Upper lobe of left lung (tissue), 4 donors: Measurements from ENCODE around the gene DNAH17.

Experiments
- EP300 ChIP-seq, 4 donors: sonication (generic); formaldehyde crosslinking; IDR thresholded peaks; one replicate each; pipeline ENCODE4 v1.5.1; 2017; ENCODE audit warnings: antibody characterized with exemption in 4 of 4, control low read depth in 2 of 4
- POLR2A ChIP-seq, 4 donors: fragments of 450-650 bp; IDR thresholded peaks; one replicate each; pipeline ENCODE4 v1.5.1; 2016 to 2017; ENCODE audit warnings: antibody characterized with exemption in 4 of 4, mild to moderate bottlenecking in 2 of 4
- TF ChIP-seq, protein P1 (sequence below), 6 experiments: fragments of 450-650 bp in 4 of 6; fragments of 200-600 bp in 2 of 6; sonication (generic) in 2 of 6; IDR thresholded peaks; one replicate each; pipeline ENCODE4 v1.5.1; 2016 to 2019; ENCODE audit warnings: antibody characterized with exemption in 6 of 6

GRCh38 chr17:78478757-78479297 is 98.4 kb downstream of the DNAH17 start:
- TF ChIP-seq POLR2A (IDR thresholded peaks at IDR 0.05) = no peak
- no peak for TF ChIP-seq EP300 (IDR thresholded peaks at IDR 0.05)
- TF ChIP-seq, protein P1, sequence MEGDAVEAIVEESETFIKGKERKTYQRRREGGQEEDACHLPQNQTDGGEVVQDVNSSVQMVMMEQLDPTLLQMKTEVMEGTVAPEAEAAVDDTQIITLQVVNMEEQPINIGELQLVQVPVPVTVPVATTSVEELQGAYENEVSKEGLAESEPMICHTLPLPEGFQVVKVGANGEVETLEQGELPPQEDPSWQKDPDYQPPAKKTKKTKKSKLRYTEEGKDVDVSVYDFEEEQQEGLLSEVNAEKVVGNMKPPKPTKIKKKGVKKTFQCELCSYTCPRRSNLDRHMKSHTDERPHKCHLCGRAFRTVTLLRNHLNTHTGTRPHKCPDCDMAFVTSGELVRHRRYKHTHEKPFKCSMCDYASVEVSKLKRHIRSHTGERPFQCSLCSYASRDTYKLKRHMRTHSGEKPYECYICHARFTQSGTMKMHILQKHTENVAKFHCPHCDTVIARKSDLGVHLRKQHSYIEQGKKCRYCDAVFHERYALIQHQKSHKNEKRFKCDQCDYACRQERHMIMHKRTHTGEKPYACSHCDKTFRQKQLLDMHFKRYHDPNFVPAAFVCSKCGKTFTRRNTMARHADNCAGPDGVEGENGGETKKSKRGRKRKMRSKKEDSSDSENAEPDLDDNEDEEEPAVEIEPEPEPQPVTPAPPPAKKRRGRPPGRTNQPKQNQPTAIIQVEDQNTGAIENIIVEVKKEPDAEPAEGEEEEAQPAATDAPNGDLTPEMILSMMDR (IDR thresholded peaks at IDR 0.05) = no peak
